ENCODE data around the gene REC8.

GRCh38 chr14:24157331-24157730 lies 14.5 kb upstream of the REC8 start:
- TF ChIP-seq POLR2A (IDR thresholded peaks at IDR 0.05; ENCODE audit: insufficient read depth in 1 of 2, low read depth in 2 of 2, low read length in 2 of 2) (0 out of 4 replicates have a peak, but pooled peaks of 1 of the 2 experiments have one; percentile 41), ATF2 (CRISPR knock-in tag; IDR thresholded peaks at IDR 0.05) (no peak), TAF1 (CRISPR knock-in tag; IDR thresholded peaks at IDR 0.05) (no peak), NPAS2 (CRISPR knock-in tag; IDR thresholded peaks at IDR 0.05; ENCODE audit: borderline replicate concordance) (no peak), GATAD2A (CRISPR knock-in tag; IDR thresholded peaks at IDR 0.05) (no peak), SIN3A (IDR thresholded peaks at IDR 0.05; ENCODE audit: borderline replicate concordance, low read depth, low read length) (no peak)

All from HepG2 (cell line).